ENCODE results near the gene MAPK1.
"Not testable (repeated sequence)": the region's sequence is repeated elsewhere in the genome, so short reads cannot be mapped to it uniquely, and the experiment has no call there.

MAPK1 gene

GRCh38 chr22:21818487-21819182, 48.8 kb downstream of the MAPK1 start:
- no peak for DNase-seq (ENCODE audit: low read depth, low spot score)

DNA sequence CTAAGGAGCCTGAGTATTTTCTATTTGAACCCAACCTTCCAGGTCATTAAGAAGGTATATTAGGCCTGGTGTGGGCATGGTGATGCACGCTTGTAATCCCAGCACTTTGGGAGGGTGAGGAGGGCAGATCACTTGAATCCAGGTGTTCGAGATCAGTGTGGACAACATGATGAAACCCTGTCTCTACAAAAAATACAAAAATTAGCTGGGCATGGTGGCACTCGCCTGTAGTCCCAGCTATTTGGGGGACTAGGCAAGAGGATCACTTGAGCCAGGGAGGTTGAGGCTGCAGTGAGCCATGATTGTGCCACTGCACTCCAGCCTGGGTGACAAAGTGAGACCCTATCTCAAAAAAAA, 50.0 kb downstream of the MAPK1 start:
- not testable (repeated sequence) for DNase-seq (ENCODE audit: low read depth, low spot score)

DNA sequence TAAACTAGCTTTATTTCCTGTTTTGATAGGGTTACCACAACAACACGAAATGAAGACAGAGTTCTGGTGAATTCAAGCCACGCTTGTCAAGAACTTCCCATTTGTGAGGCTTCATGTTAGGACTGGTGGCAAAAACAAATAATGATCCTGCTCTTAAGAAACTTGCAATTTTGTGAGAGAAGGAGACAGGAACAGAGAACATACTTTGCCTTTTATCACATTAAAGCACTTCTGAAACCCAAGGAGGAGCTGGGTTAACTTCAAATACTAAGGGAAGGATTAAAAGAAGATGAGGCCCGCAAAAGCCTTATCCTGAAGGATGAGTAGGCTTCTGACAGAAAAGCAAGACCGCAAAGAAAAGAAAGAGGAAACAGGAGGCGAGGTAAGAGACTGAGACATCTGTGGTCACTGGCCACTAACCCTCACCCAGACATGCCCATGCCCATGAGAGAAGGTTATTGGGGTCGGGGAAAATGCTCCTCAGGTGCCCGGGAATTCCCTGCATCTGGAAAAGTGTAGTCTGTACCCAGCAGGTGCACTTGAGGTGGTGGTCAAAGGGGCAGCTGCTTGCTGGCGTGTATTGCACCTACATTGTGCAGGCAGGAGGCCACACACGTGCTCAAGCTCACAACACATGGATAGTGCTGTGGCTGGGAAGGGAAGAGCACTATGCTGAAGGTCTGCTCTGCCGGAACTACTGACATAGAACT, 50.5 kb downstream of the MAPK1 start:
- no peak for DNase-seq (ENCODE audit: low read depth, low spot score)

DNA sequence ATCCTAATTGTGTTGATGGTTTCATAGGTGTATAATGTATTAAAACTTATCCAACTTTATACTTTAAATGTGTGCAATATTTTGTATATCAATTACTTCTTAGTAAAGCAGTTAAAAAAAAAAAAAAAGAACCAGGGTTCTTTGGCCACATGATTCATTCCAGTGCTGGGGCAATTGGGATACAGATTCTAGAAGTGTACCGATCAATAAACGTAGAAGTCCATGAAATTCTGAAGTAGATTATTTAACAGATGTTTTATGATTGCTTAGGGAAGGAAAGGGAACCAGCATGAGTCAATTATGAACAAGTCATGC, 51.0 kb downstream of the MAPK1 start:
- no peak for DNase-seq (ENCODE audit: low read depth, low spot score)

GRCh38 chr22:21815958-21816357, 51.5 kb downstream of the MAPK1 start:
- DNase-seq (ENCODE audit: low read depth, low spot score): no peak

DNA sequence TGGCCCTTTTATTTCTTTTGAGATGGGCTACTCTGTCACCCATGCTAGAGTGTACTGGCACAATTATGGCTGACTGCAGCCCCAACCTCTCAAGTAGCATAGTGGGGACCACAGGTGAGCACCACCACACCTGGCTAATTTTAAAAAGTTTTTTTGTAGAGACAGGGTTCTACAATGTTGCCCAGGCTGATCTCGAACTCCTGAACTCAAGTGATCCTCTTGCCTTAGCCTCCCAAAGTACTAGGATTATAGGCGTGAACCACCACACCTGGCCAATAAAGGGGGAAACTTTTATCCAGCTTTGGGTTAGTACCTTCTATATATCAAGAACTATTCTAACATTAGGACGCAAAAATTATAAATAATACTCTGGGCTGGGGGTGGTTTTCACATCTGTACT, 52.1 kb downstream of the MAPK1 start:
- DNase-seq (ENCODE audit: low read depth, low spot score): no peak

GRCh38 chr22:21811982-21812381, 55.5 kb downstream of the MAPK1 start:
- no peak for DNase-seq (ENCODE audit: low read depth, low spot score)

- no peak for DNase-seq (ENCODE audit: low read depth, low spot score)
Observed at GRCh38 chr22:21807544-21808529, 59.6 kb downstream of the MAPK1 start.

DNA sequence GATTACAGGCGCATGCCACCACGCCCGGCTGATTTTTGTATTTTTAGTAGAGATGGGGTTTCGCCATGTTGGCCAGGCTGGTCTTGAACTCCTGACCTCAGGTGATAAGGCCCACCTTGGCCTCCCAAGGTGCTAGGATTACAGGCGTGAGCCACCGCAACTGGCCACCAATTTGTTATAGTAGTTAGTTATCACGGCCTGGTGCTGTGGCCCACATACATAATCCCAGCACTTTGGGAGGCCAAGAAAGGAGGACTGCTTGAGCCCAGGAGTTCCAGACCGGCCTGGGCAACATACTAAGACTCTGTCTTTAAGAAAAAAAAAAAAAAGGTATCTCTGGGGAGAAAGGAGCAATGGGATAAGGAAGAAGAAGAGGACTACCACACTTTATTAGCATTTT, 62.1 kb downstream of the MAPK1 start:
- not testable (repeated sequence) for DNase-seq (ENCODE audit: low read depth, low spot score)

GRCh38 chr22:21803811-21804249, 63.6 kb downstream of the MAPK1 start:
- no peak for DNase-seq (ENCODE audit: low read depth, low spot score)

DNA sequence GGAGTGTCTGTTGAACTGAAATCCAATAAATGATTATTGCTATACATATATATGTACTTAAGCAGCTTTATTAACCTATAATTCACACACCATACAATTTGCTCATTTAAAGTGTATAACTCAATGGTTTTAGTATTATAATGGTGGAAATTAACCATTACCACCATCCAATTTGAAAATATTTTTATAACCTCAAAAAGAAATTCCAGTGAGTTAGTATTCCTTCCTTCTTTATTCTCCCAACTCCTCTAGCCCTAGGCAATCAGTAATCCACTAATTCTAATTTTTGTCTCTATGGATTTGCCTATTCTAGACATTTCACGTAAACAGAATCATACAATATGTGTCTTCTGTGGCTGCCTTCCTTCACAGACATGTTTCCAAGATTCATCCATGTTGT, 64.8 kb downstream of the MAPK1 start:
- no peak for DNase-seq (ENCODE audit: low read depth, low spot score)

DNA sequence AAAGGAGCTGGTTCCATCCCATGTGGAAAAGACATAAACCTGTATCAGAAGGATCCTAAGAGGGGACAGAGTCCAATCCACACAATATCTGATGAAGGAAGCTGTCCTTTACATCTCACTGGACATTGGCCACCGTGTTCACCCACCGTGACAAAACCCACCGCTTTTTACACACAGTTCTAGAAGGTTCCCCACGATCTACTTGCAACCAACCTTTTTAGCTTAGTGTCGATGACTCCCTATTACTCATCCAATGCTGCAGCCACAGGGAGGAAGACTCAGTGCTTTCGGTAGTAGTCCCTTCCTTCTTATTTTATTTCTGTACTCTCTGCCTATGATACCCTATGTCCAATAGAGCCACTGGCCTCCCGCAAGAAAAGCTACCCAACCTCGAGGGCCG, 65.4 kb downstream of the MAPK1 start:
- DNase-seq (ENCODE audit: low read depth, low spot score): no peak

- DNase-seq (ENCODE audit: low read depth, low spot score): not testable (repeated sequence)
Observed at GRCh38 chr22:21801304-21801644, 66.2 kb downstream of the MAPK1 start.

GRCh38 chr22:21800552-21801303, 66.7 kb downstream of the MAPK1 start:
- no peak for DNase-seq (ENCODE audit: low read depth, low spot score)

GRCh38 chr22:21797444-21798221, 69.8 kb downstream of the MAPK1 start:
- no peak for DNase-seq (ENCODE audit: low read depth, low spot score)

DNA sequence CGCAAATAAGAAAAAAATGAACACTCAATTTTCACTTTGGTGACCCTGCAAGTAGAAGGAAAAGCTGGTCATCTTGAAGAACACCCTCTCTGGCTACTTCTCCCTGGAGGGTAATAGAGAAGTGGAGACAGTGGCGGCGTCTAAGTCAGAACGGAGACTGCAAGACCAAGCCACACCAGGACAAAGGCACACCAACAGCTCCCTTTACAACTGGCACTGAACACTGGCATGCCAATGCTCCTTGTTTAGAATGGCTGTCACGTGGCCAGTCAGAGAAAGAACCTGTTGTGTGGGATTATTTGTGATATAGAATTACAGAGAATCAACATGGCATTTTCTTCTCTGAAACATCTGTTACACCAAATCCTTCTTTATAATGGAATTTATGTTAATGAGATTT, 70.6 kb downstream of the MAPK1 start:
- no peak for DNase-seq (ENCODE audit: low read depth, low spot score)

DNA sequence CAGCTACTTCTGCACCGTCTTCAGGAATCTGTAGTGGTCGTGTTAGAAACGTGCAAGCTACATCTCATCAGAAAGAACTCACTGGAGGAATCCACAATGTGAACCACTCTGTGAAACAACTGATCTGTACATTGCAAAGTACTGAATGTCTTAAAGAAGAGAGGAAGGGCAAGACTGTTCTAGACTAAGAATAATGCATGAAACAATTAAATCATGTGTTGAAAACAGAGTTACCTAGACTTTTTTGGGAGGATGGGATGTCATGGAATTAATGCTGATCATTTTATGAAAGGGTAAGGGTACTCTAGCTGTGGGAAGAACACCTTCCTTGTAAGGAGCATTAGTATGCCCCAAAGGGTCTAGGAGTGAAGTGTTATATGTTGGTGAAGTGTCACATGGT, 71.2 kb downstream of the MAPK1 start:
- DNase-seq (ENCODE audit: low read depth, low spot score): no peak

DNA sequence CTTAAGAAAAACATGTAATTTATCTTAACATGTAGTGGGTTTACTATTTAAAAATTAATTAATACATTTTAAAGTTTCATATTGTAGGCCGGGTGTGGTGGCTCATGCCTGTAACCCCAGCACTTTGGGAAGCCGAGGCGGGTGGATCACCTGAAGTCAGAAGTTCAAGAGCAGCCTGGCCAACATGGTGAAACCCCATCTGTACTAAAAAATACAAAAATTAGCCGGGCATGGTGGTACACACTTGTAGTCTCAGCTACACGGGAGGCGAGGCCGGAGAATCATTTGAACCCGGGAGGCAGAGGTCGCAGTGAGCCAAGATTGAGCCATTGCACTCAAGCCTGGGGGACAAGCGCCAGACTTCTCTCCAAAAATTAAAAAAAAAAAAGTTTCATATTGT, 73.7 kb downstream of the MAPK1 start:
- not testable (repeated sequence) for DNase-seq (ENCODE audit: low read depth, low spot score)

- DNase-seq (ENCODE audit: low read depth, low spot score): no peak
Observed at GRCh38 chr22:21791635-21792625, 75.5 kb downstream of the MAPK1 start.
